HCT116 (cell line): ENCODE results near the gene PADI4. TPM values are rescaled to one million over a fixed set of nuclear protein-coding genes. Genes with fewer than 3 reads are reported as not detected.

Experiments used
- ATAC-seq: fragments of 200-7000 bp; cut with Tn5 transposase; 2 replicates; pipeline ENCODE4 v1.9.1; 2020; ENCODE audit warnings: mild to moderate bottlenecking, moderate library complexity
- BruUV-seq: library from RNA; stranded (reverse); fragments of 400-500 nt; replicated peaks from 2 replicates; lab custom pipeline; 2021; lab: Mats Ljungman, UMichigan
- CTCF ChIA-PET: fragments of 300-600 bp; sonication (Branson Sonifier 250); formaldehyde crosslinking; loops from one replicate; lab custom pipeline; 2021; ENCODE audit warnings: antibody characterized with exemption; lab: Charles Lee
- POLR2A ChIA-PET: fragments of 300-600, 350-600 bp; sonication (Branson Sonifier 250); formaldehyde crosslinking; loops from one replicate; lab custom pipeline; 2021; ENCODE audit warnings: antibody characterized with exemption; lab: Charles Lee
- RAD21 ChIA-PET, 2 experiments: fragments of 300-600 bp; sonication (Branson Sonifier 250); formaldehyde crosslinking; loops; one replicate each; lab custom pipeline; 2023; ENCODE audit warnings: low total read pairs in 2 of 2; ENCODE audit not compliant: uncharacterized antibody in 2 of 2, unreplicated experiment in 2 of 2, low non-redundant PET in 1 of 2; lab: Charles Lee
- DNase-seq: peaks from one replicate; pipeline ENCODE4 v3.0.0-alpha.2; 2010; ENCODE audit warnings: low read depth, low spot score
- H2AFZ ChIP-seq: fragments of 200-600 bp; shearing (Covaris generic), sonication (generic); 2 replicates; pipeline ENCODE4 v1.6.1; 2017; ENCODE audit warnings: low read depth, mixed run types, mixed read lengths, antibody characterized with exemption, low read length; ENCODE audit not compliant: poor library complexity, severe bottlenecking
- H3K27ac ChIP-seq: 2 replicates; pipeline ENCODE4 v1.5.1; 2012; ENCODE audit warnings: low read depth, low read length
- H3K27me3 ChIP-seq: fragments of 200-600 bp; sonication (generic); 2 replicates; pipeline ENCODE4 v1.6.1; 2016; ENCODE audit warnings: mixed run types, low read length, mixed read lengths; ENCODE audit not compliant: insufficient read depth
- H3K36me3 ChIP-seq, 2 experiments: fragments of 200-500 bp in 1 of 2; fragments of 200-600 bp in 1 of 2; sonication (Bioruptor generic) in 1 of 2; sonication (generic) in 1 of 2; 2 replicates each; pipeline versions ENCODE4 v1.5.1 to v1.6.1; 2014 to 2016; ENCODE audit warnings: low read length in 2 of 2, inconsistent platforms in 1 of 2, mixed read lengths in 1 of 2, mixed run types in 1 of 2; ENCODE audit not compliant: insufficient read depth in 2 of 2, control insufficient read depth in 1 of 2
- H3K4me1 ChIP-seq, 2 experiments: fragments of 200-600 bp in 1 of 2; sonication (generic) in 1 of 2; 2 replicates each; pipeline versions ENCODE4 v1.5.1 to v1.6.1; 2012 to 2017; ENCODE audit warnings: low read length in 2 of 2, inconsistent platforms in 1 of 2, mild to moderate bottlenecking in 1 of 2, mixed read lengths in 1 of 2, mixed run types in 1 of 2, moderate library complexity in 1 of 2; ENCODE audit not compliant: insufficient read depth in 2 of 2, control insufficient read depth in 1 of 2
- H3K4me2 ChIP-seq: fragments of 200-600 bp; sonication (generic); 2 replicates; pipeline ENCODE4 v1.6.1; 2017; ENCODE audit warnings: mixed run types, low read length, mixed read lengths
- H3K4me3 ChIP-seq, 2 experiments: fragments of 200-600 bp in 1 of 2; sonication (generic) in 1 of 2; replicated peaks in 1 of 2; 2 replicates each; pipeline ENCODE4 v1.5.1; 2011 to 2016; ENCODE audit warnings: low read length in 2 of 2, control low read depth in 1 of 2, low read depth in 1 of 2, mild to moderate bottlenecking in 1 of 2, mixed read lengths in 1 of 2, mixed run types in 1 of 2
- H3K79me2 ChIP-seq: fragments of 200-600 bp; sonication (generic); 2 replicates; pipeline ENCODE4 v1.6.1; 2017; ENCODE audit warnings: mild to moderate bottlenecking, mixed run types, low read length, moderate library complexity, mixed read lengths; ENCODE audit not compliant: insufficient read depth
- H3K9ac ChIP-seq: fragments of 200-600 bp; sonication (generic); 2 replicates; pipeline ENCODE4 v1.6.1; 2016; ENCODE audit warnings: low read length, mixed read lengths
- H3K9me2 ChIP-seq: fragments of 200-600 bp; sonication (generic), shearing (Covaris generic); 2 replicates; pipeline ENCODE4 v1.6.1; 2017; ENCODE audit warnings: mixed run types, mild to moderate bottlenecking, moderate library complexity; ENCODE audit not compliant: insufficient read depth
- H3K9me3 ChIP-seq, 2 experiments: fragments of 200-500 bp in 1 of 2; fragments of 200-600 bp in 1 of 2; sonication (Bioruptor generic) in 1 of 2; sonication (generic) in 1 of 2; 2 replicates each; pipeline ENCODE4 v1.6.1; 2014 to 2017; ENCODE audit warnings: low read length in 2 of 2, mixed read lengths in 2 of 2, inconsistent platforms in 1 of 2, low read depth in 1 of 2, mild to moderate bottlenecking in 1 of 2, mixed run types in 1 of 2, moderate library complexity in 1 of 2; ENCODE audit not compliant: control insufficient read depth in 1 of 2, insufficient read depth in 1 of 2
- H4K20me1 ChIP-seq: fragments of 200-600 bp; sonication (generic), shearing (Covaris generic); 2 replicates; pipeline ENCODE4 v1.6.1; 2017; ENCODE audit warnings: mixed run types, mild to moderate bottlenecking, moderate library complexity; ENCODE audit not compliant: insufficient read depth
- CBX3 ChIP-seq: IDR thresholded peaks from 2 replicates; pipeline ENCODE4 v1.6.1; 2012; ENCODE audit warnings: low read depth
- CEBPB ChIP-seq: IDR thresholded peaks from 2 replicates; pipeline ENCODE4 v1.6.1; 2012; ENCODE audit warnings: low read depth
- EGR1 ChIP-seq: IDR thresholded peaks from 2 replicates; pipeline ENCODE4 v1.6.1; 2012; ENCODE audit warnings: low read depth
- EZH2 ChIP-seq: fragments of 200-600 bp; sonication (generic); IDR thresholded peaks from 2 replicates; pipeline ENCODE4 v1.6.1; 2017; ENCODE audit warnings: antibody characterized with exemption, mixed run types
- FOSL1 ChIP-seq: IDR thresholded peaks from 2 replicates; pipeline ENCODE4 v1.6.1; 2012; ENCODE audit warnings: low read depth
- JUND ChIP-seq: IDR thresholded peaks from 2 replicates; pipeline ENCODE4 v1.6.1; 2012
- POLR2AphosphoS5 ChIP-seq: IDR thresholded peaks from 2 replicates; pipeline ENCODE4 v1.6.1; 2011; ENCODE audit warnings: mild to moderate bottlenecking, low read depth, low read length, moderate library complexity
- RAD21 ChIP-seq: IDR thresholded peaks from 2 replicates; pipeline ENCODE4 v1.6.1; 2012; ENCODE audit warnings: low read depth, mild to moderate bottlenecking
- SIN3A ChIP-seq: IDR thresholded peaks from 2 replicates; pipeline ENCODE4 v1.6.1; 2012; ENCODE audit warnings: low read depth
- SP1 ChIP-seq: IDR thresholded peaks from 2 replicates; pipeline ENCODE4 v1.6.1; 2012; ENCODE audit warnings: low read depth
- SRF ChIP-seq: IDR thresholded peaks from 2 replicates; pipeline ENCODE4 v1.6.1; 2012; ENCODE audit warnings: low read depth
- TCF7L2 ChIP-seq: IDR thresholded peaks from 2 replicates; pipeline ENCODE4 v1.7.0; 2011; ENCODE audit warnings: borderline replicate concordance, inconsistent platforms; ENCODE audit not compliant: insufficient read depth, insufficient read length; ENCODE audit errors: extremely low read depth
- YY1 ChIP-seq: IDR thresholded peaks from 2 replicates; pipeline ENCODE4 v1.6.1; 2011; ENCODE audit warnings: low read length, low read depth, moderate library complexity, mild to moderate bottlenecking; ENCODE audit not compliant: insufficient replicate concordance; ENCODE audit errors: extremely low read depth
- ZFX ChIP-seq: fragments of 450-650 bp; IDR thresholded peaks from 2 replicates; pipeline ENCODE4 v1.6.1; 2017
- ZNF274 ChIP-seq: fragments of 200-500 bp; sonication (Bioruptor generic); IDR thresholded peaks from 2 replicates; pipeline ENCODE4 v1.6.1; 2014; ENCODE audit warnings: mild to moderate bottlenecking, low read depth, low read length, inconsistent platforms
- intact Hi-C: fragments of 100-400 bp; cut with micrococcal nuclease; formaldehyde crosslinking; loops from 2 replicates; pipeline ENCODE4 v1.10.0; 2022
- total RNA-seq: library from RNA; stranded (reverse); gene quantifications from one replicate; pipeline ENCODE4 v1.2.1, GENCODE V29; 2021; ENCODE audit not compliant: unreplicated experiment
- TF ChIP-seq, protein P1 (sequence below): IDR thresholded peaks from 2 replicates; pipeline ENCODE4 v1.6.1; 2011; ENCODE audit warnings: mild to moderate bottlenecking, low read length, moderate library complexity; ENCODE audit not compliant: insufficient replicate concordance; ENCODE audit errors: extremely low read depth
- TF ChIP-seq, protein P2 (sequence below): IDR thresholded peaks from 2 replicates; pipeline ENCODE4 v1.6.1; 2012
- TF ChIP-seq, protein P3 (sequence below): IDR thresholded peaks from 2 replicates; pipeline ENCODE4 v1.6.1; 2012; ENCODE audit warnings: low read depth
- TF ChIP-seq, protein P4 (sequence below): IDR thresholded peaks from 2 replicates; pipeline ENCODE4 v1.6.1; 2012

PADI4 gene
- total RNA-seq, 1 experiment from 2014 or later: 0.44 TPM

DNA sequence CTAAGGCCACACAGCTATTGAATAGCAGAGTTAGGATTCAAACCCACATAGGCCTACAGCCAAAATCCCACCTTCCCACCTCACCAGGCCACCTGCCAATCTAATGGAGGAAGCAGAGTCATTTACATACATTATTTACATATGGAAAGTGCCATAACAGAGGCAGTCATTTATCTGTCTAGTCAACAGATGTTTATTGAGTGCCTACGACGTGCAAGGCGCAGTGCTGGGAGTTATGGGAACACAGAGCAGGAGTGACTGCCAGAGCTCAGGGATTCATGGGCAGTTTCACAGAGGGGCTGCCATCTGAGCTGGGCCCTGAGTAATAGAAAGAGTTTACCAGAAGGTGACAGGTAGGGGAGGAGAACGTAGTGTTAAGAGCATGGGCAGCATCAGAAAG lies 53.7 kb downstream of the PADI4 start:
- Histone ChIP-seq H4K20me1 (no peaks in the 10 kb centered on the region), H3K4me2 (no peak overlapping the region), H3K4me3 (no peak overlapping the region), H3K27me3 (peaks cover 1% of the 10 kb centered on the region; the same call in 1 of the 2 replicates), H2AFZ (no peak overlapping the region), H3K9ac (no peak overlapping the region), H3K36me3 (no peaks in the 10 kb centered on the region), H3K9me2 (no peaks in the 10 kb centered on the region), H3K79me2 (no peaks in the 10 kb centered on the region), H3K27ac (no peak overlapping the region), H3K4me1 (no peaks in the 10 kb centered on the region), H3K9me3 (peaks cover 0 to 5% of the 10 kb centered on the region in 2 experiments; a peak in 1 of 4 replicates)
- no TSS peak for BruUV-seq
- ATAC-seq: no peak
- ChIA-PET POLR2A (no interaction called here), RAD21 (no interaction called here), CTCF (no interaction called here)
- DNase-seq: no peak
- TF ChIP-seq SIN3A (no peak), SP1 (no peak), EZH2 (no peak), YY1 (no peak), POLR2AphosphoS5 (no peak), CEBPB (no peak), JUND (no peak), EGR1 (no peak), FOSL1 (no peak), CBX3 (no peak), TCF7L2 (no peak), ZFX (no peak), RAD21 (no peak), SRF (no peak), ZNF274 (no peak)
- TF ChIP-seq, protein P1, sequence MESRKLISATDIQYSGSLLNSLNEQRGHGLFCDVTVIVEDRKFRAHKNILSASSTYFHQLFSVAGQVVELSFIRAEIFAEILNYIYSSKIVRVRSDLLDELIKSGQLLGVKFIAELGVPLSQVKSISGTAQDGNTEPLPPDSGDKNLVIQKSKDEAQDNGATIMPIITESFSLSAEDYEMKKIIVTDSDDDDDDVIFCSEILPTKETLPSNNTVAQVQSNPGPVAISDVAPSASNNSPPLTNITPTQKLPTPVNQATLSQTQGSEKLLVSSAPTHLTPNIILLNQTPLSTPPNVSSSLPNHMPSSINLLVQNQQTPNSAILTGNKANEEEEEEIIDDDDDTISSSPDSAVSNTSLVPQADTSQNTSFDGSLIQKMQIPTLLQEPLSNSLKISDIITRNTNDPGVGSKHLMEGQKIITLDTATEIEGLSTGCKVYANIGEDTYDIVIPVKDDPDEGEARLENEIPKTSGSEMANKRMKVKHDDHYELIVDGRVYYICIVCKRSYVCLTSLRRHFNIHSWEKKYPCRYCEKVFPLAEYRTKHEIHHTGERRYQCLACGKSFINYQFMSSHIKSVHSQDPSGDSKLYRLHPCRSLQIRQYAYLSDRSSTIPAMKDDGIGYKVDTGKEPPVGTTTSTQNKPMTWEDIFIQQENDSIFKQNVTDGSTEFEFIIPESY: no peak
- TF ChIP-seq, protein P2, sequence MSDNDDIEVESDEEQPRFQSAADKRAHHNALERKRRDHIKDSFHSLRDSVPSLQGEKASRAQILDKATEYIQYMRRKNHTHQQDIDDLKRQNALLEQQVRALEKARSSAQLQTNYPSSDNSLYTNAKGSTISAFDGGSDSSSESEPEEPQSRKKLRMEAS: no peak
- TF ChIP-seq, protein P3, sequence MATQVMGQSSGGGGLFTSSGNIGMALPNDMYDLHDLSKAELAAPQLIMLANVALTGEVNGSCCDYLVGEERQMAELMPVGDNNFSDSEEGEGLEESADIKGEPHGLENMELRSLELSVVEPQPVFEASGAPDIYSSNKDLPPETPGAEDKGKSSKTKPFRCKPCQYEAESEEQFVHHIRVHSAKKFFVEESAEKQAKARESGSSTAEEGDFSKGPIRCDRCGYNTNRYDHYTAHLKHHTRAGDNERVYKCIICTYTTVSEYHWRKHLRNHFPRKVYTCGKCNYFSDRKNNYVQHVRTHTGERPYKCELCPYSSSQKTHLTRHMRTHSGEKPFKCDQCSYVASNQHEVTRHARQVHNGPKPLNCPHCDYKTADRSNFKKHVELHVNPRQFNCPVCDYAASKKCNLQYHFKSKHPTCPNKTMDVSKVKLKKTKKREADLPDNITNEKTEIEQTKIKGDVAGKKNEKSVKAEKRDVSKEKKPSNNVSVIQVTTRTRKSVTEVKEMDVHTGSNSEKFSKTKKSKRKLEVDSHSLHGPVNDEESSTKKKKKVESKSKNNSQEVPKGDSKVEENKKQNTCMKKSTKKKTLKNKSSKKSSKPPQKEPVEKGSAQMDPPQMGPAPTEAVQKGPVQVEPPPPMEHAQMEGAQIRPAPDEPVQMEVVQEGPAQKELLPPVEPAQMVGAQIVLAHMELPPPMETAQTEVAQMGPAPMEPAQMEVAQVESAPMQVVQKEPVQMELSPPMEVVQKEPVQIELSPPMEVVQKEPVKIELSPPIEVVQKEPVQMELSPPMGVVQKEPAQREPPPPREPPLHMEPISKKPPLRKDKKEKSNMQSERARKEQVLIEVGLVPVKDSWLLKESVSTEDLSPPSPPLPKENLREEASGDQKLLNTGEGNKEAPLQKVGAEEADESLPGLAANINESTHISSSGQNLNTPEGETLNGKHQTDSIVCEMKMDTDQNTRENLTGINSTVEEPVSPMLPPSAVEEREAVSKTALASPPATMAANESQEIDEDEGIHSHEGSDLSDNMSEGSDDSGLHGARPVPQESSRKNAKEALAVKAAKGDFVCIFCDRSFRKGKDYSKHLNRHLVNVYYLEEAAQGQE: no peak
- TF ChIP-seq, protein P4, sequence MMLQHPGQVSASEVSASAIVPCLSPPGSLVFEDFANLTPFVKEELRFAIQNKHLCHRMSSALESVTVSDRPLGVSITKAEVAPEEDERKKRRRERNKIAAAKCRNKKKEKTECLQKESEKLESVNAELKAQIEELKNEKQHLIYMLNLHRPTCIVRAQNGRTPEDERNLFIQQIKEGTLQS: no peak
- intact Hi-C loops: no loop called here
